Chondrocyte (in vitro differentiated cells): Measurements from ENCODE around the gene CERK. TPM values are rescaled to one million over a fixed set of nuclear protein-coding genes. Genes with fewer than 3 reads are reported as not detected.
A peak's percentile ranks its signal among the peaks of the same experiment; 100 is the strongest.

Experiments
- DNase-seq: peaks from one replicate; pipeline ENCODE4 v3.0.0; 2021; ENCODE audit warnings: mixed read lengths, low spot score
- H3K27ac Mint-ChIP-seq: one replicate; pipeline ENCODE4 v1.8.0; 2021; ENCODE audit warnings: mild to moderate bottlenecking, moderate library complexity, mixed read lengths; ENCODE audit not compliant: unreplicated experiment
- H3K27me3 Mint-ChIP-seq: 2 replicates; pipeline ENCODE4 v1.8.0; 2021; ENCODE audit warnings: low read depth, mixed read lengths
- H3K36me3 Mint-ChIP-seq: 2 replicates; pipeline ENCODE4 v1.8.0; 2021; ENCODE audit warnings: low read depth, mixed read lengths
- H3K4me1 Mint-ChIP-seq: 2 replicates; pipeline ENCODE4 v1.8.0; 2021; ENCODE audit warnings: low read depth, mild to moderate bottlenecking, mixed read lengths
- H3K4me3 Mint-ChIP-seq: one replicate; pipeline ENCODE4 v1.8.0; 2021; ENCODE audit warnings: mild to moderate bottlenecking, moderate library complexity, mixed read lengths; ENCODE audit not compliant: unreplicated experiment
- H3K9me3 Mint-ChIP-seq: 2 replicates; pipeline ENCODE4 v1.8.0; 2021; ENCODE audit warnings: low read depth, mixed read lengths
- CTCF ChIP-seq: fragments of 200-600 bp; sonication (generic); IDR thresholded peaks from 2 replicates; pipeline ENCODE4 v1.5.0; 2021; ENCODE audit warnings: antibody characterized with exemption, mild to moderate bottlenecking, moderate library complexity
- total RNA-seq: library from RNA; stranded (reverse); gene quantifications from 3 replicates; pipeline ENCODE4 v1.2.1, GENCODE V29; 2021

The CERK gene
- total RNA-seq, 1 donor from 2014 or later: 28.8 TPM

- H3K27me3 Mint-ChIP-seq: no peaks in the 10 kb centered on the region
These were observed 5.5 kb downstream of the CERK start for GRCh38 chr22:46732513-46732912.

GRCh38 chr22:46732041-46732379 is 6.0 kb downstream of the CERK start:
- H3K4me3 Mint-ChIP-seq: no peak overlapping the region
- no peak overlapping the region for H3K27ac Mint-ChIP-seq
- no peak for TF ChIP-seq CTCF
- no peaks in the 10 kb centered on the region for H3K9me3 Mint-ChIP-seq
- no peak for DNase-seq
- H3K36me3 Mint-ChIP-seq: peaks cover 3% of the 10 kb centered on the region
- H3K4me1 Mint-ChIP-seq: peaks cover 48% of the 10 kb centered on the region
- no peaks in the 10 kb centered on the region for H3K27me3 Mint-ChIP-seq

More at GRCh38 chr22:46732513-46732912, 5.5 kb downstream of the CERK start:
- Mint-ChIP-seq H3K4me1 (peaks cover 49% of the 10 kb centered on the region), H3K36me3 (peaks cover 2% of the 10 kb centered on the region), H3K4me3 (no peak overlapping the region), H3K27ac (no peak overlapping the region), H3K9me3 (no peaks in the 10 kb centered on the region)
- DNase-seq: no peak
- TF ChIP-seq CTCF: no peak

- H3K36me3 Mint-ChIP-seq: peaks cover 4% of the 10 kb centered on the region
- H3K4me3 Mint-ChIP-seq: no peak overlapping the region
- DNase-seq: no peak
- H3K27me3 Mint-ChIP-seq: no peaks in the 10 kb centered on the region
- H3K9me3 Mint-ChIP-seq: no peaks in the 10 kb centered on the region
- no peak for TF ChIP-seq CTCF
- H3K27ac Mint-ChIP-seq: no peak overlapping the region
- peaks cover 45% of the 10 kb centered on the region for H3K4me1 Mint-ChIP-seq
These were observed 6.6 kb downstream of the CERK start for GRCh38 chr22:46731246-46732040.

- TF ChIP-seq CTCF: no peak
- no peaks in the 10 kb centered on the region for H3K27me3 Mint-ChIP-seq
These were observed 7.3 kb downstream of the CERK start for GRCh38 chr22:46730568-46731245.

GRCh38 chr22:46728470-46728869 is 9.6 kb downstream of the CERK start:
- H3K27me3 Mint-ChIP-seq: no peaks in the 10 kb centered on the region
- peaks cover 4% of the 10 kb centered on the region for H3K36me3 Mint-ChIP-seq
- peaks cover 28% of the 10 kb centered on the region for H3K4me1 Mint-ChIP-seq
- no peaks in the 10 kb centered on the region for H3K9me3 Mint-ChIP-seq
- no peak overlapping the region for H3K27ac Mint-ChIP-seq
- no peak for DNase-seq
- no peak overlapping the region for H3K4me3 Mint-ChIP-seq
- TF ChIP-seq CTCF: no peak

More at GRCh38 chr22:46730568-46731245, 7.3 kb downstream of the CERK start:
- peaks cover 4% of the 10 kb centered on the region for H3K36me3 Mint-ChIP-seq
- H3K9me3 Mint-ChIP-seq: no peaks in the 10 kb centered on the region
- H3K4me3 Mint-ChIP-seq: no peak overlapping the region
- peaks cover 46% of the 10 kb centered on the region for H3K4me1 Mint-ChIP-seq
- no peak for DNase-seq
- peak overlapping the region; percentile 41 for H3K27ac Mint-ChIP-seq
